Sigmoid colon (tissue), 4 donors: ENCODE results near the gene AKT1S1.

Experiments
- POLR2A ChIP-seq, 2 donors: fragments of 450-650 bp; IDR thresholded peaks; one replicate each; pipeline ENCODE4 v1.6.1; 2016; ENCODE audit warnings: antibody characterized with exemption in 2 of 2, mild to moderate bottlenecking in 2 of 2, moderate library complexity in 2 of 2
- POLR2AphosphoS5 ChIP-seq, 4 donors: sonication (generic); formaldehyde crosslinking; IDR thresholded peaks; one replicate each; pipeline ENCODE4 v1.6.1; 2017; ENCODE audit warnings: antibody characterized with exemption in 4 of 4
- TF ChIP-seq, protein P1 (sequence below), 4 experiments: fragments of 450-650 bp in 3 of 4; fragments of 200-600 bp in 1 of 4; IDR thresholded peaks; one replicate each; pipeline ENCODE4 v1.5.1; 2016 to 2019; ENCODE audit warnings: antibody characterized with exemption in 4 of 4, mild to moderate bottlenecking in 3 of 4, moderate library complexity in 2 of 4

DNA sequence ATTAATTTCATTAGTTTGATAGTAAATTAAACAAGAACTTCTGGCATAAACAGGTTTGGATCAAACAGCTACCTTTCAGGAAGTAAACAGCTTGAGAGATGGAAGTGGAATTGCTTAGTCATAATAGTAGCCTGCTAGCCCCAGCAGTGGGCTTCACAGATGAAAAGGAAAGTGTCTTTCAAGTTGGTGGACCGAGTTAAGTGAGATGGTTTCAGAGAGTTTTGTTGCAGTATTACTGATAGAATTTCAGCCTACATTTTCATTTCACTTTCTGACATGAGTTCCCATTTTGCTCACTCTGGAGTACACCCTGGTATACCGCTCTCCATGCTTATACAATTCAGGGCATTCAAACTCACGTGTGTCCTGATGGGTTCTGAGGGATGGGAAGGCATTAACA lies 28.2 kb downstream of the AKT1S1 start:
- TF ChIP-seq, protein P1, sequence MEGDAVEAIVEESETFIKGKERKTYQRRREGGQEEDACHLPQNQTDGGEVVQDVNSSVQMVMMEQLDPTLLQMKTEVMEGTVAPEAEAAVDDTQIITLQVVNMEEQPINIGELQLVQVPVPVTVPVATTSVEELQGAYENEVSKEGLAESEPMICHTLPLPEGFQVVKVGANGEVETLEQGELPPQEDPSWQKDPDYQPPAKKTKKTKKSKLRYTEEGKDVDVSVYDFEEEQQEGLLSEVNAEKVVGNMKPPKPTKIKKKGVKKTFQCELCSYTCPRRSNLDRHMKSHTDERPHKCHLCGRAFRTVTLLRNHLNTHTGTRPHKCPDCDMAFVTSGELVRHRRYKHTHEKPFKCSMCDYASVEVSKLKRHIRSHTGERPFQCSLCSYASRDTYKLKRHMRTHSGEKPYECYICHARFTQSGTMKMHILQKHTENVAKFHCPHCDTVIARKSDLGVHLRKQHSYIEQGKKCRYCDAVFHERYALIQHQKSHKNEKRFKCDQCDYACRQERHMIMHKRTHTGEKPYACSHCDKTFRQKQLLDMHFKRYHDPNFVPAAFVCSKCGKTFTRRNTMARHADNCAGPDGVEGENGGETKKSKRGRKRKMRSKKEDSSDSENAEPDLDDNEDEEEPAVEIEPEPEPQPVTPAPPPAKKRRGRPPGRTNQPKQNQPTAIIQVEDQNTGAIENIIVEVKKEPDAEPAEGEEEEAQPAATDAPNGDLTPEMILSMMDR (IDR thresholded peaks at IDR 0.05): no peak
- TF ChIP-seq POLR2A (IDR thresholded peaks at IDR 0.05): no peak
- TF ChIP-seq POLR2AphosphoS5 (IDR thresholded peaks at IDR 0.05): no peak
